ENCODE data around the gene HJURP.

Gene HJURP

DNA sequence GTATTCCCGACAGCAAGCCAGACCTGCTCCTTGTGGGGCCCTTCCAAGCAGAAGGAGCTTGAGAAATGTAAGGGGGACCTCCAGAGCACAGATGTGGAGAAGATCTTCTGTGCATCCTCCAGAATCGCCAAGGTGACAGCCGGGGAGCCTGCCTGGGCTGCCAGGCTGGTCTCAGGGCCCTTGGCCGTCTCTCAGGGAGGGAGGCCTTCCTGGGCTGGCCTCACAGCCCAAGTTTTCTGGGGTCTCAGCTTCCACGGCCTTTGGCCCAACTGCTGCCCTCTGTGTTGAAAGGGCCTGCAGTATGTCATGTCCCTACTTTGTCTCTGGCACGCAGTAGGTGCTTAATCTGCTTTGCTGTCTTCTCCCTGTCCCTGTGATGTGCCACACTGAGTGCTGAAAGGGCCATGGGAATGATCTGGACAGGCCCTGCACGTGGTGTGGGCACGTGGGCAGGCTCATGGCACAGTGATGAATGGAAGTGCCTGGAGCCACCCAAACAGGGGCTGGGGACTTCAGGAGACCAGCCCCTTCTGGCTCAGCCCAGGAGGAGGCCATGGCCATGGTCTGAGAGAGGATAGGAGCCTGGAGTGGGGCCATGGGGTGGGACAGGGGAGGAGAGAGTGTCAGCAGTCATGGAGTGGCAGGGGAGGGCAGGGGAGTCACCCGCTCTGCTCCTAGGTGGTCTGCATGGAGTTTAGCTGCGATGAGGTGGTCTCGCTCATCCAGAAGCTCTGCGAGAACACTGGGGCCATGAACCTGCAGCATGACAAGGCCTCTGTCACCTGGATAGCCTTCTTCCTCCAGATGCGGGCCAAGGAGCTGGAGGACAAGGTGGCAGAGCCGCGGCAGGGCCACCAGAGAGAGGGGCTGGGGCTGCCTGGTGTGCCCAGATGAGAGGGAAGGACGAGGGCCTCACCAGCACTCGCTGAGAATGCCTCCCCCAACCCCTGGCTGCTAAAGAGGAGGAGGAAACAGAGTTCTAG is 35.4 kb downstream of the HJURP start:
- H3K27ac Mint-ChIP-seq: no peak overlapping the region
- no peaks in the 10 kb centered on the region for H3K9me3 Mint-ChIP-seq
- peak; percentile 6 for DNase-seq
- H3K4me1 Mint-ChIP-seq: no peaks in the 10 kb centered on the region
- H3K36me3 Mint-ChIP-seq: no peaks in the 10 kb centered on the region
- CTCF ChIA-PET: no interaction called here
- H3K4me3 Mint-ChIP-seq: no peak overlapping the region
- peaks cover 29% of the 10 kb centered on the region for H3K27me3 Mint-ChIP-seq

DNA sequence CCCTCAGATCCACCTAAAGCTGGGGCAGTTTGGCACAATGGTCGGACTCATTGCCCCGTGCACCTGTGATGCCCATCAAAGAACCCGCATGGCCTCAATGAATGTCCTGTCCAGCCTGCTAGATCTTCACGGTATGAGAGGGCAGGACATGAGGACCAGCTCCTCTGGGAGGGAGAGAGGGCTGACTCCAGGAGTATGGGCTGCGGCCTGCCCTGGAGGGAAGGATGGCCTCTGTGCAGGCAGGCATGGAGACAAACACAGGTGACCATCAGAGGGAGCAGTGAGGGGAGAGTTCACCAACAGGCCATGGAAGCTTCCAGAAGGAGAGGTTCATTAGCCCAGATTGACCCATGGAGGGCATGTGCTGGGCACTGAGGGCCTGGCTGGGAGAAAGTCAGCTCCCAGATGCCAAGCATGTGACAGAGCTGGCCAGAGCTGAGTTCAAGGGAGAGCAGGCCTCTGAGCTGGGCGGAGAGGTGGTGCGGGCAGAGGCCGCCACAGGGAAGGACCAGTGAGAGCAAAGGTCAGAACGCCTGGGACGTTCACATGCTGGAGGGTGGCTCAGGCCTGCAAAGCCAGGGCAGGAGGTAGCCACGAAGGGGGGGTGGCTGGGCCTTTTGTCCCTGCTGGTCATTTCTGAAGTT is 36.2 kb downstream of the HJURP start:
- CTCF ChIA-PET: no interaction called here
- Mint-ChIP-seq H3K27ac (no peak overlapping the region), H3K27me3 (peaks cover 26% of the 10 kb centered on the region), H3K4me3 (no peak overlapping the region), H3K4me1 (no peaks in the 10 kb centered on the region), H3K9me3 (no peaks in the 10 kb centered on the region), H3K36me3 (no peaks in the 10 kb centered on the region)
- DNase-seq: peak; percentile 18

DNA sequence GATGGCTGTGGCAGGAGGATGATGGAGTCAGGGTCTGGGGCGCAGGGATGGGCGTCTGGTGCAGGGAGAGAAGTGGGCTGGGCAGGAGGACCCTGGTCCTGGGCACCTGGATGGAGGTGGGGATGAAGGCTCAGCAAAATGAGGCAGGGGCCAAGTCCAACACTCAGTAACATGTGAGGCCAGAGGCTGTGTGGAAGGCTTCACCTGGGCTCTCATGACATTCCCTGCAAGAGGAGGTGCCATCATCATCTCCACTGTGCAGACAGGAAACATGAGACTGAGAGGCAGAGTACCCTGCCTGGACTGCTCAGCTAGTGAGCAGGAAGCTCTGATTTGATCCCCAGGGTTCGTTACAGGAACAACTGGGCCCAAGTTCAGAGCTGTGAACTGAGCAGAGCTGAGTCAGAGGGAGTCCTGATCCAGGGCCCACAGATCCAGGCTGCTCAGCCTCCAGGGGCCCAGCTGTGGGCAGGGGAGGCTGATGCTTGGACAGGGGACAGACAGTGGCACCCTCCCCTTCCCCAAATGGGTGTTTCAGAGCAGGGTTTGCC is 36.9 kb downstream of the HJURP start:
- peak; percentile 16 for DNase-seq
- H3K4me3 Mint-ChIP-seq: no peak overlapping the region
- peaks cover 26% of the 10 kb centered on the region for H3K27me3 Mint-ChIP-seq

DNA sequence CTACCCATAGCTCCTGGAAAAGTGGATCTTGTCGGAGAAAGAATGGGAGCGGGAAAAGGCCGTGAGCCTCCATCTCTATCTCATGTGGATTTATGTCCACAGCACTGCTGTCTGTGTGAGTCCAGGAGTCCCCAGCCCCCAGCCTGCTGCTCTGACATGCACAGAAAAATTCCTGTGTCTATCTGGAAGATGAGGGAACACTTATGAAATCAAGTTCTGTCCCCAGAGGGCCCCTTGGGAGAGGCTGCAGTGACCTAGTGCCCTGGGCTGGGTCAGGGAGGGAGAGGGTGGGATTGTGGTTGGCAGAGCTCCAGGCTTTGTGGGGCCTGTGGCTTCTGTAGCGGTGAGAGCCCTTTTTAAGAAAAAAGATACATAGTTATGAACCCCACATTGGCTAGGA is 37.6 kb downstream of the HJURP start:
- Mint-ChIP-seq H3K27me3 (peaks cover 26% of the 10 kb centered on the region), H3K27ac (no peak overlapping the region), H3K4me3 (no peak overlapping the region), H3K36me3 (no peaks in the 10 kb centered on the region), H3K4me1 (no peaks in the 10 kb centered on the region), H3K9me3 (no peaks in the 10 kb centered on the region)
- CTCF ChIA-PET: no interaction called here
- no peak for DNase-seq

More for the DNA sequence above, 36.9 kb downstream of the HJURP start:
- no peaks in the 10 kb centered on the region for H3K36me3 Mint-ChIP-seq
- no peak overlapping the region for H3K27ac Mint-ChIP-seq
- no peaks in the 10 kb centered on the region for H3K4me1 Mint-ChIP-seq
- CTCF ChIA-PET: no interaction called here
- no peaks in the 10 kb centered on the region for H3K9me3 Mint-ChIP-seq

DNA sequence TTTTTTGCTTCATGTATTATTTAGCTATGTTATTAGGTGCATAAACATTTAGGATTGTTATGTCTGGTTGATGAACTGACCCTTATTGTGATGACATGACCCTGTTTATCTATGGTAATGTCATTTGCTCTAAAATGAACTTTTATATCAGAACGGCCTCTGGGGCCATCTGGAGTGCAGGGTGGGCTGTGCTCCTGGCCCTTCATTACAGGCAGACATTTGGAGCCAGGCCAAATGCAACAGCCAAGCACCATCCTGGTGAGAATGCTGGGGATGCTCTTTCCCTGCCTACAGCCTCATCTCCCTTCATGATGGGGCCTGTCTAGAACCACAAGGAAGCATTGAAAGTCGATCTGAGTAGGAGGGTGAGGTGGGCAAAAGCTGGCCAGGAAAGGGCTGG is 38.0 kb downstream of the HJURP start:
- no peaks in the 10 kb centered on the region for H3K9me3 Mint-ChIP-seq
- no peak overlapping the region for H3K4me3 Mint-ChIP-seq
- no peak for DNase-seq
- CTCF ChIA-PET: no interaction called here
- H3K4me1 Mint-ChIP-seq: no peaks in the 10 kb centered on the region
- no peaks in the 10 kb centered on the region for H3K36me3 Mint-ChIP-seq
- H3K27me3 Mint-ChIP-seq: peaks cover 26% of the 10 kb centered on the region
- H3K27ac Mint-ChIP-seq: no peak overlapping the region

DNA sequence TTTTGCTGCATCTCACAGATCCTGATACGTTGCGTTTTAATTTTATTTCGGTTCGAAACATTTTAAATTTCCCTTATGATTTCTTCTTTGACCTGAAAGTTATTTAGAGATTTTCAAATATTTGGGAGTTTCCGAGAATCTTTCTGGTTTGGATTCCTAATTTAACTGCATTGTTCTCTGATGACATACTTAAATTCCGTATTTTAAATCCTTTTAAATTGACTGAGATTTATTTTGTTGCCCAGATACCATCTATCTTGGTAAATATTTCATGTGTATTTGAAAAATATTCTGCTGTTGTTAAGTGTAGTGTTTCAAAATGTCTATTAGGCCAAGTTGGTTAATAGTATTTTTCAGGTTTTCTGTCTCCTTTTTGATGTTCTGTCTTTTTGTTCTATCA is 38.5 kb downstream of the HJURP start:
- peaks cover 27% of the 10 kb centered on the region for H3K27me3 Mint-ChIP-seq
- CTCF ChIA-PET: no interaction called here

DNA sequence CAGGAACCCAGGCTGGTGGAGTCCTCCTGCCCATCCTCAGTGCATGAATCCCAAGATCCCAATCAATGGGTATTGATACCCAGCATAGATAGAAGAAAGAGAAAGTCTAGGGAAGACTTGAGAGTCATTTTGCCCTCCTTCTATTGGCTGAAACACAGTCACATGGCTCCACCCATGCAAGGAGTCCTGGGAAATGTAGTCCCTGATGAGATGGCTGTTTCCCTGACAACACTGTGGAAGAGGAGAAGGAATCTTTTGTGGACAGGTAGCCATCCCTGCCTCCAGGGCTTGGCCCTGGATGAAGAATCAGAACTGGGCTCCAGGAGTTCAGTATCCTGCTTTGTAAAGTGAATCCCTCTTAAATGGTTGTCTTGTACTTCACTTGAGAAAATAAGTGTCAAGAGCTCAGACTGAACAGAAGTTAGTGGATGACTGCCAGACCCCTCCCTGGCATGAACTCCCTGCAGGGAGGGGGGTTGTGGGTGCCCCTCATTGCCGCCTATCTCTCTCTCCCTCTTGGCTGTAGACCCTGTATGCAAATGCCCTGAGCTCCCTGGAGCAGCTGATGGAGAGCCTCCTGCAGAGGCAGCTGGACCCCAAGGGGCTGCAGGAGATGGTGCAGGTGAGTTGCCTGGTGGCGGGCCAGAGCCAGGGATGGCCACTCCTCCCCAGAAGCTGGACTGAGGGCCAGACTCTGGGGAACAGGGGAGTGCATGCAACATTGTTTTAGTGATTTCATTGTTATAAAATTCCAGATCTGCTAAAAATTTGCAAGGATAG is 40.1 kb downstream of the HJURP start:
- H3K4me3 Mint-ChIP-seq: no peak overlapping the region
- no peaks in the 10 kb centered on the region for H3K4me1 Mint-ChIP-seq
- no peak overlapping the region for H3K27ac Mint-ChIP-seq
- DNase-seq: peak; percentile 19
- H3K9me3 Mint-ChIP-seq: no peaks in the 10 kb centered on the region
- no peaks in the 10 kb centered on the region for H3K36me3 Mint-ChIP-seq
- peaks cover 35% of the 10 kb centered on the region for H3K27me3 Mint-ChIP-seq
- CTCF ChIA-PET: no interaction called here

More for the DNA sequence above, 38.5 kb downstream of the HJURP start:
- Mint-ChIP-seq H3K4me3 (no peak overlapping the region), H3K4me1 (no peaks in the 10 kb centered on the region), H3K9me3 (no peaks in the 10 kb centered on the region), H3K36me3 (no peaks in the 10 kb centered on the region), H3K27ac (no peak overlapping the region)
- no peak for DNase-seq

DNA sequence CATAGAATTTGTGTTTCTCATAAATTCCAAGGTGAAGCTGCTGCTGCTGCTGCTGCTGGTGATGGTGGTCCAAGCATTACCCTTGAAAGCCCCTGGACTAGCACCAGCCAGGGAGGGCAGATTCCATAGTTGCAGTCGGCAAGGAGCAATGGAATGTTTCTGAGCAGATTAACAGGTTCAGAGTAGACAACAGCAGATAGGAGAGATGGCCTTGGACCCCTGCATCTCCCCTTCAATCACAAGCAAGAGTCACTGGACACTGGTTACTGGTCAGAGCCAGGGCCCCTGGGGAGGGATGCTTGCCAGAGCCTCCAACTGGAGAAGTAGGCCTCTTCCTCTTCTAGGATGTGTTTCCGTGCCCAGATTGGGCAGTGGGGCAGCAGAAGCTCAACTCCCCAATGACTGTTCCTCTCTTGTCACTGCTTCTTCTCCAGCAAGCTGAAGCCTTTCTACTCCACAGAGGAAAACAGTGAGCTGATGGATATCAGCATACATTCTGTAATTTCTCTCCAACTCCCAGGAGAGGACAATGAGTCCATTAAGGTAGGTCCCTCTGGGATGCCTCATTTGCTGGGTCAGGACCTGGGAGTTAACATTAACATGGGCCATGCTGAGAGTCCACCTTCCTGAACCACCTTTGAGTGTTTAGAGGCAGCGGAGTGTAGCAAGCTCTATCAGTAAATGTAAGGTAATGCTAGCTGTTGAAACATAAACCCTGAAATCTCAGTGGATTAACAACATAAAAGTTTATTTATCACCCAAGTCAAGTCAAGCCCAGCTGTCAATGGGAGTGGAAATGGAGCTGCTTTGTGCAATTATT is 40.9 kb downstream of the HJURP start:
- Mint-ChIP-seq H3K27ac (no peak overlapping the region), H3K36me3 (no peaks in the 10 kb centered on the region), H3K4me3 (no peak overlapping the region), H3K27me3 (peaks cover 40% of the 10 kb centered on the region), H3K4me1 (no peaks in the 10 kb centered on the region), H3K9me3 (no peaks in the 10 kb centered on the region)
- no peak for DNase-seq
- CTCF ChIA-PET: no interaction called here

DNA sequence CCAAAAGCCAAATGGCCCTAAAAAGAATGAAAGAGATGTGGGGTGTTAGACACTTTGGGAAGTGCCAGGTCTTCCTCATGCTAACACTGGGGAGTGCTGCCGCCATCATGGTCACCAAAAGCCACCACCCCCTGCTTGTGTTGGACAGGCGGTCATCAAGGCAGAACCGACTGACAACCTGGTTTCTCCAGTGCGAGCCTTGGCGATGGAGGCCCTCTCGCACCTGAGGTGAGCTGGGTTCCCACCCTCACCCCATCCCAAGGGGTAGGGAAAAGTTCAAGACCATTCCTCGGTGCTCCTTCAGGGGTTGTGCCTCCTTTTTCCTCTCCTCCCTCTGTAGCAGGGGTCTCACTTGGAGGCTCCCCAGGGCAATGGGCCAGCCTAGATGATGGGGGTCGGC is 42.6 kb downstream of the HJURP start:
- Mint-ChIP-seq H3K36me3 (no peaks in the 10 kb centered on the region), H3K4me3 (no peak overlapping the region), H3K27me3 (peaks cover 35% of the 10 kb centered on the region), H3K9me3 (no peaks in the 10 kb centered on the region), H3K27ac (no peak overlapping the region), H3K4me1 (no peaks in the 10 kb centered on the region)
- DNase-seq: peak; percentile 10
- CTCF ChIA-PET: no interaction called here

DNA sequence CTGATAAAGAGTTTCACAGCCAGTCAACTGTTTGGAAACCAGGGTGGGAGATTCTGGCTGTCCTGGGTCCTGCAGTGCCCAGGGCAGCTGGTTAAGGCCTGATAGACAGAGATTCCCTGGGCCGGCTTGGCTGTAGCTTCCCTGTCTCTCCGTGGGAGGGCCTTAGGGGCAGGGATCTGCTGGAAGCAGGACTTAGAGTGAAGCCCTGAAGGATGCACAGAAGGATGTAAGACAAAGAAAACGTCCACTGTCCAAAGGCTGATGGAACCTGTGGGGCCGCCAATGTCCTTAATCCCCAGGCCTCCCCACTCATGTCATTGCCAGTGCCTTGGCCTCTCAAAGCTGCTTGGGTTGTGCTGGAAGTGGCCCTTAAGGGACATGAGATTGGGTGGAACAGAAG is 43.2 kb downstream of the HJURP start:
- Mint-ChIP-seq H3K4me3 (no peak overlapping the region), H3K27me3 (peaks cover 31% of the 10 kb centered on the region), H3K9me3 (no peaks in the 10 kb centered on the region), H3K36me3 (no peaks in the 10 kb centered on the region), H3K27ac (no peak overlapping the region), H3K4me1 (no peaks in the 10 kb centered on the region)
- DNase-seq: no peak
- CTCF ChIA-PET: no interaction called here

DNA sequence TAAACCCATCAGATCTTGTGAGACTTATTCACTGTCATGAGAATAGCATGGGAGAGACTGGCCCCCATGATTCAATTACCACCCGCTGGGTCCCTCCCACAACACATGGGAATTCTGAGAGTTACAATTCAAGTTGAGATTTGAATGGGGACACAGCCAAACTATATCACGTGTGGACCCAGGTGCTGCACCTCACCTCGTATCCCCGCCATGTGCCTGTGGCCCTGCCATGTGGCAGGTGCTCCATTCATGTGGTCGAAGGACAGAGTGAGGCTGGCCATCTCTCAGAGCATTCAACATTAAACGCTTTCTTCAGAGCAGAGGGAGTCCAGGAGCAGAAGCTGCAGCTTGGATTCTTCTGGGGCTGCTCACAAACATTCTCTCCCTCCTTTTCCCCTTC is 44.0 kb downstream of the HJURP start:
- Mint-ChIP-seq H3K27ac (no peak overlapping the region), H3K9me3 (no peaks in the 10 kb centered on the region), H3K27me3 (peaks cover 31% of the 10 kb centered on the region), H3K4me3 (no peak overlapping the region), H3K36me3 (no peaks in the 10 kb centered on the region), H3K4me1 (no peaks in the 10 kb centered on the region)
- CTCF ChIA-PET: no interaction called here
- peak; percentile 12 for DNase-seq

DNA sequence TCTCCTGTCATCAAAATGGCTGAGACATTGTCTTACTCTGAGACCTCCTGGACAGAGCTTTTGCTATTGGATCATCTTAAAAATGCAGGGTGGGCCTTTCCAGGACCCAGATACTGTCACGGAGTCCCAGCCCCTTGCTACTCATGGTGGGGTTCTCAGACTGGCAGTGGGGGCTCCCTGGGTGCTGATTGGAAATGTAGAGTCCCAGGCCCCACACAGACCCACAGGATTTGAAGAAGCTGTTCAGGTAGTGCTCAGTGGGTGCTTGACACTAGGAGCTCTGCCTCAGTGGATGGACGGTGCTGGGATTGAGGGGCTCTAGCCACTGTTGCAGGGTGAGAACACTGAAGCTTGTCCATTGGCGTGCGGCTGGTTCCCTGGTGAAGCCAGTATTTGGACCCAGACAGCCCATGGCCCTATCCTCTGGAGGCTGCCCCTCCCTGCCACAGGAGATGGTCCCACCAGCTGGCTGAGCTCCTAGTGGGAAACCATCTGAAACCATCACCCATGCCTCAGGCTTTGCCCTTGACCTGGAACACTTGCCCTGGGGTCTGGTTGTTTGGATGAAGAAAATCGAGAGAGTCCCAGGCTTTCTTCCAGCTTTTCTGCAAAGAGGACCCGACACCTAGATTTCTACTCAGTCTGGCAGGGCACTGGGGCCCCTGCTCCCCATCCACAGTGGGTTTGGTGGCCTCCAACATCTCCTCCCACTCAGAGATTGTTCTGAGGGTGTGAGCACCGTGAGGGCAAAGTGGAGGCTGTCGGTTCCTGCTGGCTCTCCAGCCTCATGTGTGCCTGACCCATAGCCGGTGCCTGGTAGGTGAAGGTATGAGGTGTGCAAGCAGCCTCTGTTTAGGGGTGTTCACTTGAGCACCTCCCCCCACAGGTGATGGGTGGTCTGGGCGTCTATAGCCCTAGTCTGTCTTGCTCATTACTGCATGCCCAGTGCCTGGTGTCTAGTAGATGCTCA is 46.1 kb downstream of the HJURP start:
- peak; percentile 6 for DNase-seq
- Mint-ChIP-seq H3K9me3 (no peaks in the 10 kb centered on the region), H3K4me3 (no peak overlapping the region), H3K4me1 (no peaks in the 10 kb centered on the region), H3K36me3 (no peaks in the 10 kb centered on the region), H3K27me3 (peaks cover 34% of the 10 kb centered on the region), H3K27ac (no peak overlapping the region)
- CTCF ChIA-PET: no interaction called here
